ENCODE results near the gene ZSCAN23. TPM values are rescaled to one million over a fixed set of nuclear protein-coding genes. Genes with fewer than 3 reads are reported as not detected.
A peak's percentile ranks its signal among the peaks of the same experiment; 100 is the strongest.
"Not testable (repeated sequence)": the region's sequence is repeated elsewhere in the genome, so short reads cannot be mapped to it uniquely, and the experiment has no call there.

ZSCAN23 gene
- 2.0 TPM for polyA plus RNA-seq (2013, experiment 1 of 2; ENCODE audit: insufficient read length)
- polyA plus RNA-seq (2013, experiment 2 of 2; ENCODE audit: insufficient read length), result 2.4 TPM

- peak; percentile 89 for DNase-seq
Measured at GRCh38 chr6:28443112-28443773, at the start of gene ZSCAN23. TSS of gene ZSCAN23 (minus strand) at chr6:28443491. CDS start at chr6:28436266, 7,225 bp downstream.

GRCh38 chr6:28491984-28492317 is 48.7 kb upstream of the ZSCAN23 start:
- DNase-seq, result no peak

- peak; percentile 20 for DNase-seq
Measured at GRCh38 chr6:28490205-28490890, 47.1 kb upstream of the ZSCAN23 start.

GRCh38 chr6:28489366-28490204 is 46.3 kb upstream of the ZSCAN23 start:
- peak; percentile 80 for DNase-seq

GRCh38 chr6:28488916-28489365 is 45.6 kb upstream of the ZSCAN23 start:
- peak; percentile 74 for DNase-seq

GRCh38 chr6:28486988-28487742 is 43.9 kb upstream of the ZSCAN23 start:
- DNase-seq, result no peak

- DNase-seq, result no peak
Measured at GRCh38 chr6:28486533-28486932, 43.2 kb upstream of the ZSCAN23 start.

- no peak for DNase-seq
Measured at GRCh38 chr6:28485482-28485881, 42.2 kb upstream of the ZSCAN23 start.

GRCh38 chr6:28480253-28480932 is 37.1 kb upstream of the ZSCAN23 start:
- no peak for DNase-seq

GRCh38 chr6:28478518-28478917 is 35.2 kb upstream of the ZSCAN23 start:
- no peak for DNase-seq

GRCh38 chr6:28474441-28475219 is 31.3 kb upstream of the ZSCAN23 start:
- peak; percentile 84 for DNase-seq

GRCh38 chr6:28469153-28469745 is 26.0 kb upstream of the ZSCAN23 start:
- DNase-seq, result not testable (repeated sequence)

- DNase-seq, result no peak
Measured at GRCh38 chr6:28468056-28468455, 24.8 kb upstream of the ZSCAN23 start.

GRCh38 chr6:28462401-28462800 is 19.1 kb upstream of the ZSCAN23 start:
- no peak for DNase-seq

- no peak for DNase-seq
Measured at GRCh38 chr6:28458568-28458967, 15.3 kb upstream of the ZSCAN23 start.

GRCh38 chr6:28449056-28449455 is 5.8 kb upstream of the ZSCAN23 start:
- no peak for DNase-seq

GRCh38 chr6:28447512-28447906 is 4.2 kb upstream of the ZSCAN23 start:
- DNase-seq, result not testable (repeated sequence)

GRCh38 chr6:28446818-28447511 is 3.7 kb upstream of the ZSCAN23 start:
- DNase-seq, result no peak

GRCh38 chr6:28444759-28445158 is 1.5 kb upstream of the ZSCAN23 start:
- peak; percentile 2 for DNase-seq

GRCh38 chr6:28442586-28442985 is 705 bp downstream of the ZSCAN23 start:
- DNase-seq, result no peak

Data from fibroblast of skin of abdomen (primary cell).